WTC11 (cell line): Measurements from ENCODE around the gene EIF5A2. TPM values are rescaled to one million over a fixed set of nuclear protein-coding genes. Genes with fewer than 3 reads are reported as not detected.

Source experiments
- ATAC-seq: fragments of 200-7000 bp; cut with Tn5 transposase; 2 replicates; pipeline ENCODE4 v1.10.0; 2021; ENCODE audit warnings: mild to moderate bottlenecking, moderate library complexity
- CTCF ChIA-PET: fragments of 300-600 bp; sonication (Branson Sonifier 250); formaldehyde crosslinking; loops from one replicate; lab custom pipeline; 2021; ENCODE audit warnings: antibody characterized with exemption; lab: Charles Lee
- POLR2A ChIA-PET: fragments of 350-600 bp; sonication (Branson Sonifier 250); formaldehyde crosslinking; loops from one replicate; lab custom pipeline; 2021; ENCODE audit warnings: antibody characterized with exemption; lab: Charles Lee
- DNase-seq: peaks from one replicate; pipeline ENCODE4 v3.0.0; 2021; ENCODE audit warnings: low spot score
- H3K27ac Mint-ChIP-seq: 2 replicates; pipeline ENCODE4 v1.8.0; 2021; ENCODE audit warnings: mixed read lengths
- H3K27me3 Mint-ChIP-seq: 2 replicates; pipeline ENCODE4 v1.8.0; 2021; ENCODE audit warnings: low read depth, mild to moderate bottlenecking, moderate library complexity, mixed read lengths
- H3K36me3 Mint-ChIP-seq: 2 replicates; pipeline ENCODE4 v1.8.0; 2021; ENCODE audit warnings: mixed read lengths
- H3K4me1 Mint-ChIP-seq: 2 replicates; pipeline ENCODE4 v1.8.0; 2022; ENCODE audit warnings: mixed read lengths
- H3K4me3 Mint-ChIP-seq: 2 replicates; pipeline ENCODE4 v1.8.0; 2021; ENCODE audit warnings: mild to moderate bottlenecking, moderate library complexity, mixed read lengths
- H3K9me3 Mint-ChIP-seq: 2 replicates; pipeline ENCODE4 v1.8.0; 2021; ENCODE audit warnings: mixed read lengths
- ARID4B ChIP-seq: sonication (generic); formaldehyde crosslinking; IDR thresholded peaks from 2 replicates; pipeline ENCODE4 v1.8.0; 2023; ENCODE audit warnings: missing genetic modification reagents, mild to moderate bottlenecking, borderline replicate concordance
- CTCF ChIP-seq: fragments of 200-600 bp; IDR thresholded peaks from 2 replicates; pipeline ENCODE4 v1.8.0; 2022; ENCODE audit warnings: antibody characterized with exemption
- IRF2 ChIP-seq: sonication (generic); formaldehyde crosslinking; IDR thresholded peaks from 2 replicates; pipeline ENCODE4 v1.8.0; 2022; ENCODE audit warnings: low read depth, missing genetic modification reagents, borderline replicate concordance
- NR3C1 ChIP-seq: sonication (generic); formaldehyde crosslinking; conservative IDR thresholded peaks from 2 replicates; pipeline ENCODE4 v1.8.1; 2023; ENCODE audit warnings: low read depth, mild to moderate bottlenecking, missing genetic modification reagents
- RELA ChIP-seq: sonication (generic); formaldehyde crosslinking; IDR thresholded peaks from 2 replicates; pipeline ENCODE4 v1.8.1; 2022; ENCODE audit warnings: missing genetic modification reagents, mild to moderate bottlenecking, borderline replicate concordance
- TP53 ChIP-seq: sonication (generic); formaldehyde crosslinking; IDR thresholded peaks from 2 replicates; pipeline ENCODE4 v1.8.1; 2023; ENCODE audit warnings: mild to moderate bottlenecking, missing genetic modification reagents
- ZNF121 ChIP-seq: sonication (generic); formaldehyde crosslinking; IDR thresholded peaks from 2 replicates; pipeline ENCODE4 v1.8.0; 2023; ENCODE audit warnings: missing genetic modification reagents
- ZNF232 ChIP-seq: sonication (generic); formaldehyde crosslinking; IDR thresholded peaks from 2 replicates; pipeline ENCODE4 v1.8.0; 2022; ENCODE audit warnings: mild to moderate bottlenecking, missing genetic modification reagents
- ZNF396 ChIP-seq: fragments of 250-450 bp; sonication (Bioruptor Pico); IDR thresholded peaks from 2 replicates; pipeline ENCODE4 v1.8.0; 2021; ENCODE audit warnings: mild to moderate bottlenecking, moderate library complexity, borderline replicate concordance
- ZNF425 ChIP-seq: fragments of 250-450 bp; sonication (Bioruptor Pico); conservative IDR thresholded peaks from 2 replicates; pipeline ENCODE4 v1.9.0; 2021; ENCODE audit warnings: mild to moderate bottlenecking
- ZNF671 ChIP-seq: fragments of 250-450 bp; sonication (Bioruptor Pico); IDR thresholded peaks from 2 replicates; pipeline ENCODE4 v1.8.0; 2021; ENCODE audit warnings: mild to moderate bottlenecking
- total RNA-seq: library from RNA; stranded (reverse); gene quantifications from 3 replicates; pipeline ENCODE4 v1.2.3, GENCODE V29; 2021
- TF ChIP-seq, protein P1 (sequence below): fragments of 250-450 bp; sonication (Bioruptor Pico); IDR thresholded peaks from 2 replicates; pipeline ENCODE4 v1.9.0; 2021; ENCODE audit warnings: moderate library complexity, mild to moderate bottlenecking, inconsistent platforms, borderline replicate concordance
- TF ChIP-seq, protein P2 (sequence below): sonication (generic); formaldehyde crosslinking; IDR thresholded peaks from 2 replicates; pipeline ENCODE4 v1.8.0; 2022; ENCODE audit warnings: mild to moderate bottlenecking, missing genetic modification reagents
- TF ChIP-seq, protein P3 (sequence below): fragments of 250-450 bp; sonication (Bioruptor Pico); IDR thresholded peaks from 2 replicates; pipeline ENCODE4 v1.8.0; 2021; ENCODE audit warnings: mild to moderate bottlenecking
- TF ChIP-seq, protein P4 (sequence below): sonication (generic); formaldehyde crosslinking; IDR thresholded peaks from 2 replicates; pipeline ENCODE4 v1.8.1; 2022; ENCODE audit warnings: mild to moderate bottlenecking, missing genetic modification reagents, moderate library complexity, borderline replicate concordance

The EIF5A2 gene
- total RNA-seq, 1 experiment from 2014 or later: 7.6 TPM

GRCh38 chr3:170911051-170911450, 2.6 kb upstream of the EIF5A2 start:
- Mint-ChIP-seq H3K9me3 (peaks cover 26% of the 10 kb centered on the region), H3K27ac (no peak overlapping the region), H3K36me3 (peaks cover 8% of the 10 kb centered on the region), H3K27me3 (peaks cover 46% of the 10 kb centered on the region), H3K4me1 (peaks cover 13% of the 10 kb centered on the region), H3K4me3 (no peak overlapping the region)
- no peak for DNase-seq
- TF ChIP-seq ZNF232 (CRISPR knock-in tag) (no peak), ZNF396 (CRISPR knock-in tag) (no peak), ZNF425 (CRISPR knock-in tag) (no peak), NR3C1 (no peak), IRF2 (no peak)
- TF ChIP-seq, protein P1, sequence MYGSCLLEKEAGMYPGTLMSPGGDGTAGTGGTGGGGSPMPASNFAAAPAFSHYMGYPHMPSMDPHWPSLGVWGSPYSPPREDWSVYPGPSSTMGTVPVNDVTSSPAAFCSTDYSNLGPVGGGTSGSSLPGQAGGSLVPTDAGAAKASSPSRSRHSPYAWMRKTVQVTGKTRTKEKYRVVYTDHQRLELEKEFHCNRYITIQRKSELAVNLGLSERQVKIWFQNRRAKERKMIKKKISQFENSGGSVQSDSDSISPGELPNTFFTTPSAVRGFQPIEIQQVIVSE (CRISPR knock-in tag): no peak
- no peak for ATAC-seq
- CTCF ChIA-PET: interaction anchor here (1.2 kb wide), 1 partner anchor 51 kb away, joined by 3 read pairs; no protein-coding TSS in a partner anchor
- POLR2A ChIA-PET: no interaction called here

DNA sequence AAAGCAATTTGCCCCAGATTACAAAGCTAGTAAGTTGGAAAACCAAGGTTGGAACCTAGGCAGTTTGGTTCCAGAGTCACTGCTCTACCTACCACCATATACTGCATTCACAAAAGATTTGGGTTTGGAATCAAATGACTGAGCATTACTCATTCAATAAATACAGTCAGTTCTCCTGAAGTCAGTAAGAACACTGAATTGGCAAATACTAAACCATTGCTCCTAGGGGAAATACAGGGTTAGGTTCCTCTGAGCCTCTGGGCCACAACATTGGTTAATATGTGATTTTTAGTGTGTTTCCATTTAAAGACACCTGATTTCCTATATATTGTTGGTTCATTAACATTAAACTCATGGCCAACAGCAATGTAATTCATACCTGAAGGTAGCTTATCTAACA, 2.1 kb upstream of the EIF5A2 start:
- H3K4me1 Mint-ChIP-seq: peaks cover 13% of the 10 kb centered on the region
- no peak overlapping the region for H3K4me3 Mint-ChIP-seq
- TF ChIP-seq CTCF: no peak
- TF ChIP-seq ZNF121 (CRISPR knock-in tag): no peak
- TF ChIP-seq, protein P2, sequence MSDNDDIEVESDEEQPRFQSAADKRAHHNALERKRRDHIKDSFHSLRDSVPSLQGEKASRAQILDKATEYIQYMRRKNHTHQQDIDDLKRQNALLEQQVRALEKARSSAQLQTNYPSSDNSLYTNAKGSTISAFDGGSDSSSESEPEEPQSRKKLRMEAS (CRISPR knock-in tag): no peak
- no peak for TF ChIP-seq ARID4B (CRISPR knock-in tag)
- no peak for TF ChIP-seq ZNF671
- TF ChIP-seq, protein P3, sequence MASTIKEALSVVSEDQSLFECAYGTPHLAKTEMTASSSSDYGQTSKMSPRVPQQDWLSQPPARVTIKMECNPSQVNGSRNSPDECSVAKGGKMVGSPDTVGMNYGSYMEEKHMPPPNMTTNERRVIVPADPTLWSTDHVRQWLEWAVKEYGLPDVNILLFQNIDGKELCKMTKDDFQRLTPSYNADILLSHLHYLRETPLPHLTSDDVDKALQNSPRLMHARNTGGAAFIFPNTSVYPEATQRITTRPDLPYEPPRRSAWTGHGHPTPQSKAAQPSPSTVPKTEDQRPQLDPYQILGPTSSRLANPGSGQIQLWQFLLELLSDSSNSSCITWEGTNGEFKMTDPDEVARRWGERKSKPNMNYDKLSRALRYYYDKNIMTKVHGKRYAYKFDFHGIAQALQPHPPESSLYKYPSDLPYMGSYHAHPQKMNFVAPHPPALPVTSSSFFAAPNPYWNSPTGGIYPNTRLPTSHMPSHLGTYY (CRISPR knock-in tag): no peak
- no peak for TF ChIP-seq TP53 (CRISPR knock-in tag)
- TF ChIP-seq RELA: no peak
- TF ChIP-seq, protein P4, sequence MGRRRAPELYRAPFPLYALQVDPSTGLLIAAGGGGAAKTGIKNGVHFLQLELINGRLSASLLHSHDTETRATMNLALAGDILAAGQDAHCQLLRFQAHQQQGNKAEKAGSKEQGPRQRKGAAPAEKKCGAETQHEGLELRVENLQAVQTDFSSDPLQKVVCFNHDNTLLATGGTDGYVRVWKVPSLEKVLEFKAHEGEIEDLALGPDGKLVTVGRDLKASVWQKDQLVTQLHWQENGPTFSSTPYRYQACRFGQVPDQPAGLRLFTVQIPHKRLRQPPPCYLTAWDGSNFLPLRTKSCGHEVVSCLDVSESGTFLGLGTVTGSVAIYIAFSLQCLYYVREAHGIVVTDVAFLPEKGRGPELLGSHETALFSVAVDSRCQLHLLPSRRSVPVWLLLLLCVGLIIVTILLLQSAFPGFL (CRISPR knock-in tag): no peak
- peaks cover 8% of the 10 kb centered on the region for H3K36me3 Mint-ChIP-seq
- DNase-seq (no peak), ATAC-seq (no peak)
- peaks cover 51% of the 10 kb centered on the region for H3K27me3 Mint-ChIP-seq
- no peak overlapping the region for H3K27ac Mint-ChIP-seq
- peaks cover 25% of the 10 kb centered on the region for H3K9me3 Mint-ChIP-seq
- CTCF ChIA-PET: interaction anchor here (1.2 kb wide), 1 partner anchor 51 kb away, joined by 3 read pairs; no protein-coding TSS in a partner anchor
- POLR2A ChIA-PET: no interaction called here
